HG02970 (cell line): ENCODE results near the gene WDR35.

Experiments
- ATAC-seq: cut with Tn5 transposase; IDR thresholded peaks from one replicate; pipeline ENCODE4 v1.9.1; 2021; ENCODE audit warnings: mild to moderate bottlenecking, moderate library complexity, moderate number of reproducible peaks; ENCODE audit not compliant: unreplicated experiment, low FRiP score

The WDR35 gene

GRCh38 chr2:20012032-20012281 is 22.1 kb upstream of the WDR35 start:
- ATAC-seq, result no peak

GRCh38 chr2:20011276-20012031 is 21.5 kb upstream of the WDR35 start:
- no peak for ATAC-seq

GRCh38 chr2:20008703-20009102 is 18.8 kb upstream of the WDR35 start:
- no peak for ATAC-seq

GRCh38 chr2:20005891-20006470 is 16.1 kb upstream of the WDR35 start:
- ATAC-seq, result no peak

GRCh38 chr2:20005067-20005627 is 15.2 kb upstream of the WDR35 start:
- no peak for ATAC-seq

- ATAC-seq, result no peak
Observed at GRCh38 chr2:20001361-20001863, 11.5 kb upstream of the WDR35 start.

- ATAC-seq, result no peak
Observed at GRCh38 chr2:19993731-19994130, 3.8 kb upstream of the WDR35 start.

- no peak for ATAC-seq
Observed at GRCh38 chr2:19991895-19992294, 2.0 kb upstream of the WDR35 start.

GRCh38 chr2:19990416-19990728 is 467 bp upstream of the WDR35 start:
- ATAC-seq, result no peak

- no peak for ATAC-seq
Observed at GRCh38 chr2:19989342-19989666, 601 bp downstream of the WDR35 start.

- ATAC-seq, result no peak
Observed at GRCh38 chr2:19988600-19988999, 1.3 kb downstream of the WDR35 start.

GRCh38 chr2:19987936-19988335 is 2.0 kb downstream of the WDR35 start:
- no peak for ATAC-seq

- no peak for ATAC-seq
Observed at GRCh38 chr2:19982268-19982667, 7.6 kb downstream of the WDR35 start.

GRCh38 chr2:19979932-19980331 is 10.0 kb downstream of the WDR35 start:
- no peak for ATAC-seq

GRCh38 chr2:19973466-19973865 is 16.4 kb downstream of the WDR35 start:
- no peak for ATAC-seq

- no peak for ATAC-seq
Observed at GRCh38 chr2:19971691-19972090, 18.2 kb downstream of the WDR35 start.

GRCh38 chr2:19963386-19963785 is 26.5 kb downstream of the WDR35 start:
- ATAC-seq, result no peak

- peak; percentile 56 for ATAC-seq
Observed at GRCh38 chr2:19955544-19956422, 34.1 kb downstream of the WDR35 start.

GRCh38 chr2:19949071-19949470 is 40.8 kb downstream of the WDR35 start:
- no peak for ATAC-seq

- ATAC-seq, result no peak
Observed at GRCh38 chr2:19947184-19947940, 42.5 kb downstream of the WDR35 start.
